CD4-positive, alpha-beta T cell treated with Interleukin-15 for 4 hours (primary cell): ENCODE data around the gene SYCP1.
A peak's percentile ranks its signal among the peaks of the same experiment; 100 is the strongest.
"Not testable (repeated sequence)": the region's sequence is repeated elsewhere in the genome, so short reads cannot be mapped to it uniquely, and the experiment has no call there.

Experiments used
- DNase-seq: peaks from one replicate; pipeline ENCODE4 v3.0.0-alpha.2; 2020; ENCODE audit warnings: low spot score

SYCP1 gene

GRCh38 chr1:114979278-114979891 lies 124.7 kb downstream of the SYCP1 start:
- peak; percentile 73 for DNase-seq

DNA sequence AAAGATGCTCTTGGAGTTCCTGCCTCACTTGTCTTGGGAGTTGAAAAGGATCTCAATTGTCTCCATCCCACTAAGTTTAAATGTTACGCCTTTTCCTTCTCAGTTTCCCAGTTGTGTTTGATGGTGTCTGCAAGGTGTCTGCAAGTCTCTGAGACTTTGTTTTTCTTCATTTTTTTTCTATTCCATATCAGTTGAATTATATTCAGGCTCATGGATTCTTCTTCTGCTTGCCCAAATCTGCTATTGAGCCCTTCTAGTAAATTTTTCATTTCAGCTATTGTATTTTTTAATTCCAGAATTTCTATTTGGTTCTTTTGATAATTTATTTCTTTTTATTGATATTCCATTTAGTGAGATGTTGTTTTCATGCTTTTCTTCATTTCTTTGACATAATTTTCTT lies 127.6 kb downstream of the SYCP1 start:
- DNase-seq: no peak

DNA sequence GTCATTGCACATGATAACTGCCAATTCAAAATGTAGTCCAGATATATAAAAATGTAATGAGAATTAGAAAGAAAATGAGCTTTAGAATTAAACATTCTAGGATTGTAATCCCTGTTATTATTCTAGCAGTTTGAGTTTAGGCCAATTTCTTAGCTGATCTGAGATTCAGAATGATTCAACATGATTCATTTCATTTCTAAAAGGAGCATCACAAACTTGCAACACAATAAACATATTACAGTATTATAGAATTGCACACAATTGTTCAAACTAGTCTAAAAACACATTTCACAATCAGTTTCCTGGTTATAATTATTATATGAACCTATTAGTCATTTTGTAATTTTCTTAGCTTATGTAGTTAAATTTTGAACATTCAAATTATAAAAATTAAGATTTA lies 131.6 kb downstream of the SYCP1 start:
- DNase-seq: no peak

- DNase-seq: no peak
Observed at GRCh38 chr1:114988095-114988494, 133.4 kb downstream of the SYCP1 start.

GRCh38 chr1:114997510-114998289 lies 143.0 kb downstream of the SYCP1 start:
- DNase-seq: no peak

GRCh38 chr1:115006191-115006590 lies 151.5 kb downstream of the SYCP1 start:
- no peak for DNase-seq

- DNase-seq: no peak
Observed at GRCh38 chr1:115012006-115012405, 157.3 kb downstream of the SYCP1 start.

DNA sequence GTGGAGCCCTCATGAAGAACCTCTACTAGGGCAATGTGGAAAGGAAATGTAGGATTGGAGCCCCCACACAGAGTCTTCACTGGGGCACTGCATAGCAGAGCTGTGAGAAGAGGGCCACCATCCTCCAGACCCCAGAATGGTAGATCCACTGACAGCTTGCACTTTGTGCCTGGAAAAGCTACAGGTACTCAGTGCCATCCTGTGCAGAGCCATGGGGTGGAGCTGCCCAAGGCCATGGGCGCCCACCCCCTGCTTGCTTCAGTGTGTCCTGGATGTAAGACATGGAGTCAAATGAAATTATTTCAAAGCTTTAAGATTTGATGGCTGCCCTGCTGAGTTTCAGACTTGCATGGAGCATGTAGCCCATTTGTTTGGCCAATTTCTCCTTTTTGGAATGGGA lies 157.8 kb downstream of the SYCP1 start:
- no peak for DNase-seq

DNA sequence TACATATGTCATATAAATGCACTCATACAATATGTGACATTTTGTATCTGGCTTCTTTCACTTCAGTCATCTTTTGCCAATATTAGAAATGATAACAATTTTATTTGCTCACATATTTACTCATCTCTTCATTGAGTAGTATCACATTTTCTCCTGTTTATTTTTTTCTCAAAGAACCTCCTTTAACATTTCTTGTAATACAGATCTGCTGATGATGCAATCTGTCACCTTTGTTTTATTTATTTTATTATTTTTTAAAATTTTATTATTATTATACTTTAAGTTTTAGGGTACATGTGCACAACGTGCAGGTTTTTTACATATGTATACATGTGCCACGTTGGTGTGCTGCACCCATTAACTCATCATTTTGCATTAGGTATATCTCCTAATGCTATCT lies 159.1 kb downstream of the SYCP1 start:
- DNase-seq: no peak

DNA sequence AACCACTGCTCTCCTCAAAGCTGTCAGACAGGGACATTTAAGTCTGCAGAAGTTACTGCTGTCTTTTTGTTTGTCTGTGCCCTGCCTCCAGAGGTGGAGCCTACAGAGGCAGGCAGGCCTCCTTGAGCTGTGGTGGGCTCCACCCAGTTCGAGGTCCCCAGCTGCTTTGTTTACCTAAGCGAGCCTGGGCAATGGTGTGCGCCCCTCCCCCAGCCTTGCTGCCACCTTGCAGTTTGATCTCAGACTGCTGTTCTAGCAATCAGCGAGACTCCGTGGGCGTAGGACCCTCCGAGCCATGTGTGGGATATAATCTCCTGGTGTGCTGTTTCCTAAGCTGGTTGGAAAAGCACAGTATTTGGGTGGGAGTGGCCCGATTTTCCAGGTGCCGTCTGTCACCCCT lies 164.9 kb downstream of the SYCP1 start:
- DNase-seq: not testable (repeated sequence)

DNA sequence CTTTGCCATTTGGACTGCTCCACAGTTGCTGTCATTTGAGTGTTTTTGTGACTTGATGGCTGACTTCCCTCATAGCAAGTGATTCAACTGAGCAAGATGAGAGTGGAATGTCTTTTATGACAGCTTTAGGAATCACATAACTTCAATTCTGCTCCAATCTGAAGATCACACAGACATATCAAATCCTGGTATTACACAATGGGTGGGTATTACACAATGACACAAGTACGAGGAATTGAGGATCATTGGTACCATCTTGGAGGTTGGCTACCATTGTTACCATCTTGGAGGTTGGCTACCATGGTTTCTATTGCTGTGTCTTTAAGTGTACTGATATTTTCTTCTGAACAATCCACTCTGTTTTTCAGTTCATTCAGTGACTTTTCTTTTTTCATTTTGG lies 166.5 kb downstream of the SYCP1 start:
- DNase-seq: no peak

- no peak for DNase-seq
Observed at GRCh38 chr1:115023593-115023992, 168.9 kb downstream of the SYCP1 start.

- DNase-seq: no peak
Observed at GRCh38 chr1:115029526-115029925, 174.9 kb downstream of the SYCP1 start, which contains the start of gene TSHB. TSS of gene TSHB (plus strand) at chr1:115029826. CDS start at chr1:115033363, 3,537 bp downstream.

- no peak for DNase-seq
Observed at GRCh38 chr1:115031595-115031994, 176.9 kb downstream of the SYCP1 start.

DNA sequence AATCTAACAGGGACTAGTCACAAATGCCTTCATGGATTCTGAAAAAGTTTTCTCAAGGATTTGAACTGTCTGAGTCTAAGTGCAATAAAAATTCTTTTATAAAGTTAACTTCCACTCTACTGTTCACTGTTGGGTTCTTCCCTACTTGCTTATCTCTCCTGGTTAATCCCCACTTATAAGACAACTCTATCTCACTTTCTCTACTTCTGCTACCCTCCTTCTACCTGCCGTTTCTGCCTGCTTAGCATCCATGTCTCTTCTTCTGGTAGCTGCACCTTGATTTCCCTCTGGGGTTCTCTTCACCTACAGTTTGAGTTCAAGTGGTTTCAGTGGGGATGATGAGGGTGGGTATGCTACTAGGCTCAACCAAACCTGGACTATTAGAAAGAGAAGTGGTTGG lies 181.0 kb downstream of the SYCP1 start:
- no peak for DNase-seq

GRCh38 chr1:115036814-115037507 lies 182.3 kb downstream of the SYCP1 start:
- no peak for DNase-seq

- DNase-seq: no peak
Observed at GRCh38 chr1:115040501-115040900, 185.8 kb downstream of the SYCP1 start.

DNA sequence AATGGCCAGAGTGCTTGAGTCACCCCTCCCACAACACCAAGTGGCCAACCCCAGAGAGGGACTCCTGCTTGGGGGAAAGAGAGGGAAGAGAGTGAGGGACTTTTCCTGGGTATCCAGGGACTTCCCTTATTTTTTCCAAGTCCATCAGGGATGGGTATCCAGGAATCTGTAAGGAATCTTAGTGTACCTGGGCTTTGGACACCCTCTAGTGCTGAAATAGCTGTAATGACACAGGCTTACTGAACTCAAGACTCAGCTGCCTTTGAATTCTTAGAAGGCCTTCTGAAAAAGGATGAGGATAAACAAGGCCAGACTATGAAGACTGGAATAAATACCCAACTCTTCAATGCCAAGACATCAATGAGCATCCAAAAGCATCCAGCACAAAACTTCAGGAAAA lies 187.0 kb downstream of the SYCP1 start:
- DNase-seq: no peak
